Measurements from ENCODE around the gene PSME3IP1.
A peak's percentile ranks its signal among the peaks of the same experiment; 100 is the strongest.

PSME3IP1 gene

GRCh38 chr16:57143149-57143921, 42.5 kb downstream of the PSME3IP1 start:
- DNase-seq: no peak

GRCh38 chr16:57141822-57142631, 43.8 kb downstream of the PSME3IP1 start:
- DNase-seq: peak; percentile 20

DNA sequence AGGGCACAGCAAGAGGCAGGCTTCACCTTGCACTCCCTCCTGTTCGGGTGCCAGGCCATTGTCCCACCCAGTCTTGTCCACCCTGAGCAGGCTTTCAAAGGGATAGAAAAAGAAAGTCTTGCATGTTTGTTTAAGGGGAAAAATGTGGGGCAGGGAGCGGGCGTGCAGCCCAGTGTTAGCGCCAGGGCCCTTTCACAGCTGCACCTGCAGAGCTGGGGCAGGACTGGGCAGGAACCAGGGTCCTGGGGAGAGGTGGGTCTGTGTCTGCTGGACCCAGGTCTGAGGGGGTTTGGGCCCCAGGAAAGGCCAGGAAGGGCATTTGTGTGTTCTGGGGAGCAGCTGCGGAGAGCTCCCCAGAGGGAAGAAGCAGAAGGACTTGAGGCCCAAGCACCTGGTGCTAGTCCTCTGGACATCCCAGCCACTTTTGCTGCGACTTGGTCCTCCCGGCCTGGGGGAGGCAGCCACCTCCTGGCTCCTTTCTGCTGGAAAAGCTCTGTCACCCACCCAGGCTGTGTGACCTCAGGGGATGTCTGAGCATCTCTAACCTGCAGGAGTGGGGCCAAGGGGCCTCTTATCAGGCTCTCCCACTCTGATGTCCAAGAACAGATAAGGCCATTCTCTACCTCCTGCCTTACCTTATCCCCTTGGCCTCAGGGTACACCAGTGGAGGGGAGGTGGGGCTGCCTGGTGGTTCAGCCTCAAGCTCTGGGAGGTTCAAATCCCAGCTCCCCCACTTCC, 44.7 kb downstream of the PSME3IP1 start:
- no peak for DNase-seq

- DNase-seq: no peak
Observed at GRCh38 chr16:57138281-57138935, 47.4 kb downstream of the PSME3IP1 start.

- DNase-seq: no peak
Observed at GRCh38 chr16:57137566-57138273, 48.1 kb downstream of the PSME3IP1 start.

GRCh38 chr16:57137043-57137442, 48.8 kb downstream of the PSME3IP1 start:
- no peak for DNase-seq

DNA sequence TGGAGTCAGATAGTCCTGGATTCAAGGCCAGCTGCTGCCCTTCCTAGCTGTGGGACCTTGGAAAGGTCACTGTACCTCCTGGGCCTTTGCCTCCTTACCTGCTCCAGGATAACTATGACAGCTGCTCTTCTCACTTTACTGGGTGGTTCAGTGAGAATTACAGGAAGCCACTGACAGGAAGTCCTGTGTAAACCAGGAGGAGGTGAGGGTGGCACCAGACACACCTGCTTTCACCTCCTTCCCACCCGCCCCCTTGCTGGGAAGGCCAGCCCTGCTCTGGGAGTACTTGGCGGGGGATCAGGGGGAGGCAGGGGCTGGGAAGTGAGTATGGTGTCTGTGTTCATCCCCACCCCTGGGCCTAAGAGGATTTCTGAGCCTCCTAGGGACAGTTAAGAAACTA, 50.9 kb downstream of the PSME3IP1 start:
- DNase-seq: no peak

- no peak for DNase-seq
Observed at GRCh38 chr16:57133886-57134285, 52.0 kb downstream of the PSME3IP1 start.

- no peak for DNase-seq
Observed at GRCh38 chr16:57133031-57133430, 52.8 kb downstream of the PSME3IP1 start.

- no peak for DNase-seq
Observed at GRCh38 chr16:57132470-57132869, 53.4 kb downstream of the PSME3IP1 start.

- DNase-seq: no peak
Observed at GRCh38 chr16:57131351-57131970, 54.4 kb downstream of the PSME3IP1 start.

DNA sequence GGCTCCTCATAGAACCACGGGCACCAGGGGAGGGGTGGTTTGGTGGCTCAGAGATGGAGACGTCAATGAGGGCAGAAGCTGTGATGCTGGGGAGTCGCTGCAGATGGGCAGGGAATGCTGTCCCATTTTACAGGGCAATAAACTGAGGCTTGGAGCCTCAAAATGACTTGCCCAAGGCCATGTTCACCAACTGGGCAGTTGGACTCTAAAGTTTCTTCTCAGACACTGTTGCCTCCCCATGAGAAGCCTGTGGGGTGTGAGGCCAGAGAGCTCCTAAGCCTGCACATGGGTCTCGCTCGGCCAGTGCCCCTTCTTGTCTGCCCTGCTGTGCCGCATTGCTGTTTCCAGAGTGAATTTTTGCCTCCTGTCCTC, 54.9 kb downstream of the PSME3IP1 start:
- no peak for DNase-seq

- DNase-seq: no peak
Observed at GRCh38 chr16:57128771-57129389, 57.0 kb downstream of the PSME3IP1 start.

- DNase-seq: no peak
Observed at GRCh38 chr16:57127836-57128235, 58.0 kb downstream of the PSME3IP1 start.

- no peak for DNase-seq
Observed at GRCh38 chr16:57127037-57127763, 58.6 kb downstream of the PSME3IP1 start.

DNA sequence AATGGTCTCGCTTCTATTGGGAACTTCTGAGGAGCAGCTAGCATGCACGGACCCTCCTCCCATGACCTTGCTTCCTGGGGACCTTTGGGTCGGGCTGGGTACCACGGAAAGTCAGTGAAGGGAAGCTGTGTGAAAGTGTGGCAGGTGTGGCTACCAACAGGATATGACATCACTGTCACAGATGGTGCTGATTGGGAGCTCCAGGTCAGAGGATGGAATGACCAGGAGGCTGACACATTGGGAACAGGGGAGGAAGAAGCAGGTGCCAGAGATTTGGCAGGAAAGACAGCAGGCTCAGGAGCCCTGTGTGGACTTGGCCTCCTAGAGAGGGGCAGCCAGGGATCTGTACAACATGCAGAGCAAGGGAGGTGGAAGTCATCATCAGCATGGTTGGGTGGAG, 59.4 kb downstream of the PSME3IP1 start:
- DNase-seq: no peak

DNA sequence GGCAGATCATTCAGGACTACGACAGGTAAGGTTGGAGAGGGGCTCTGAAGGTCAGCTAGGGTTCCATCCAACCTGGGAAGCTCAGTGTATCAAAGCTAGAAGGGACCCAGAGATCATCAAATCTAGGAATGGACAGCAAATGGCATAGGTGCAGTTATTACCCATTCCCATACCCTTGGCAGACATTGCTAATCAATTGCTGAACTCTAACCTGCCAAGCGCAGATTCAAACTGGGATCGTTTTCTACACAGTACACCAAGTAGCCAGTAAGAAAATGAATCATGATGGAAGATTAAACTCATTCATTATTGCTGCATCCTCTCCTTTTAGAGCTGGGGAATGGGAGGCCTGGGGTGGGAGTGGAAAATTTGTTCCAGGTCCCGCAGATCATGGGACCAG, 59.9 kb downstream of the PSME3IP1 start:
- no peak for DNase-seq

DNA sequence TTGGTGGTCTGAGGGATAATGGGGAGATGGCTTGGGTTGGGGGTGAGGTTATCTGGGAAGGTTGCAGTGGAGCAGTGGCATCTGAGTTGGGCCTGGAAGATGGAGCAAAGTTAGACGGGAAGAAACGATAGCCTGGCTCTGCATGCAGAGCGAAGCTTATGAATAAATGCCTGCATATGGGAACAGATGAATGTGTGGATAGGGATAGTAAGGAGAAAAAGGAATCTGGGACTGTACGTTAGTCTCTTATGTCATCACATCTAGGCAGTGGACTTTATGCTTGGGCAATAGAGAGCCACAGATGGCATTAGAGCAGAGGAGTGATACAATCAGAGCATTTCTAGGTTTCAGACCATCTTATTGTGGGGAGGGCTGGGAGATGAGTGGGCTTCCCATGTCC, 60.5 kb downstream of the PSME3IP1 start:
- DNase-seq: no peak

DNA sequence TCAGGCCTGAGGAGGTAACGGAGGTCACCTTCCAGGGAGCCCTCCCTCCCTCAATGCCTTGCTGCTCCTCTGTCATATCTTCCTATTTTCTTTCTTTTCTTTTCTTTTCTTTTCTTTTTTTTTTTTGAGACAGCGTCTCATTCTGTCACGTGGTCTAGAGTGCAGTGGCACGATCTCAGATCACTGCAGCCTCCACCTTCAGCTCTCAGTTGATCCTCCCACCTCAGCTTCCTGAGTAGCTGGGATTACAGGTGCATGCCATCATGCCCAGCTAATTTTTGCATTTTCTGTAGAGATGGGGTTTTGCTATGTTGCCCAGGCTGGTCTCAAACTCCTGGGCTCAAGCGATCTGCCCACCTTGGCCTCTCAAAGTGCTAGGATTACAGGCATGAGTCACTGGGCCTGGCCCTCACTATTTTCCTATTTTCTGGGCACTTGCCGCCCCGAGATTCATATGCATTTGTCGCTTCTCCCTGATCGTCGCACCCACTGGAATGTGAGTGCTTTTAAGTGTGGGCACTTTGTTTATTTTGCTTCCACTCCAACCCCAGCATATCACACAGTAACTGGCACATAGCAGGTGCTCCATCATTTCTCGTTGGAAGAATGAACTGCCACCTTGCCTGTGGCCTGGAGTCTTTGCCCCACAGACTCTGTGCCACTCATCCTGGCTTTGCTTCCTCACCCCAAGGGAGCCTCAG, 61.7 kb downstream of the PSME3IP1 start:
- DNase-seq: no peak
